OCI-LY1 (cell line): ENCODE measurements around the gene CIB1.

ENCODE experiments used
- EZH2 ChIP-seq: fragments of 200-600 bp; sonication (generic), shearing (Covaris generic); IDR thresholded peaks from 2 replicates; pipeline ENCODE4 v1.8.0; 2017; ENCODE audit warnings: borderline replicate concordance, mixed run types, mild to moderate bottlenecking, antibody characterized with exemption, low read length, moderate library complexity, mixed read lengths
- TF ChIP-seq, protein P1 (sequence below): fragments of 200-600 bp; sonication (generic), shearing (Covaris generic); IDR thresholded peaks from 2 replicates; pipeline ENCODE4 v1.5.1; 2017; ENCODE audit warnings: mild to moderate bottlenecking, antibody characterized with exemption, low read length, moderate library complexity, mixed read lengths

- no peak for TF ChIP-seq EZH2
- TF ChIP-seq, protein P1, sequence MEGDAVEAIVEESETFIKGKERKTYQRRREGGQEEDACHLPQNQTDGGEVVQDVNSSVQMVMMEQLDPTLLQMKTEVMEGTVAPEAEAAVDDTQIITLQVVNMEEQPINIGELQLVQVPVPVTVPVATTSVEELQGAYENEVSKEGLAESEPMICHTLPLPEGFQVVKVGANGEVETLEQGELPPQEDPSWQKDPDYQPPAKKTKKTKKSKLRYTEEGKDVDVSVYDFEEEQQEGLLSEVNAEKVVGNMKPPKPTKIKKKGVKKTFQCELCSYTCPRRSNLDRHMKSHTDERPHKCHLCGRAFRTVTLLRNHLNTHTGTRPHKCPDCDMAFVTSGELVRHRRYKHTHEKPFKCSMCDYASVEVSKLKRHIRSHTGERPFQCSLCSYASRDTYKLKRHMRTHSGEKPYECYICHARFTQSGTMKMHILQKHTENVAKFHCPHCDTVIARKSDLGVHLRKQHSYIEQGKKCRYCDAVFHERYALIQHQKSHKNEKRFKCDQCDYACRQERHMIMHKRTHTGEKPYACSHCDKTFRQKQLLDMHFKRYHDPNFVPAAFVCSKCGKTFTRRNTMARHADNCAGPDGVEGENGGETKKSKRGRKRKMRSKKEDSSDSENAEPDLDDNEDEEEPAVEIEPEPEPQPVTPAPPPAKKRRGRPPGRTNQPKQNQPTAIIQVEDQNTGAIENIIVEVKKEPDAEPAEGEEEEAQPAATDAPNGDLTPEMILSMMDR, result no peak
These were observed 33.1 kb downstream of the CIB1 start for GRCh38 chr15:90200534-90201129.
